ENCODE measurements around the gene SPEN. TPM values are rescaled to one million over a fixed set of nuclear protein-coding genes. Genes with fewer than 3 reads are reported as not detected.

The SPEN gene
- total and polyA plus RNA-seq, 2 of the 4 experiments (the other 2 are of a cell fraction), result 7.6 to 15.8 TPM

DNA sequence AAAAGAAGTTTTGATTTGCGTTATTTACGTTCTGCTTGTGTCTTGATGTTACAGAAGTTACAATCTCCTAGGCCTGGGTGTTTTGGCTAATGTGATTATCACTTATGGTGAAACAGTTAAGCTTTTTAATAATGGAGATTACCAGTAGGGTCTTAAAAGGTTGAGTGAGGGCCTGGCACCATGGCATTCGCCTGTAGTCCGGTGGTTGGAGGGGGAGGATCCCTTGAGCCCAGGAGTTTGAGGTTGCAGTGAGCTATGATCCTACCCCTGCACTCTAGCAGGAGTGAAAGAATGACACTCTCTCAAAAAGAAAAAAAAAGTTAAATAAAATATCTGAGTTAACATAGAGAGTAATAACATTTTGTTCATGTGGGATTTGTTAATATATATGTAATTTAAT lies 8.8 kb upstream of the SPEN start:
- H3K18ac ChIP-seq (ENCODE audit: low read depth, low read length), result no peak overlapping the region
- no peaks in the 10 kb centered on the region for H3K27me3 ChIP-seq (ENCODE audit: control insufficient read depth, insufficient read depth, low read length)
- H4K5ac ChIP-seq (ENCODE audit: low read depth, low read length), result no peak overlapping the region
- ChIA-PET CTCF (no interaction called here), POLR2A (ENCODE audit: unreplicated experiment) (no interaction called here)
- H3K79me1 ChIP-seq (ENCODE audit: low read depth in 1 of 2, low read length in 2 of 2), result peaks cover 0 to 7% of the 10 kb centered on the region in 2 experiments; a peak in 2 of 4 replicates
- no peak for TF ChIP-seq FOS (IDR thresholded peaks at IDR 0.05; ENCODE audit: low read depth, low read length)
- TF ChIP-seq, protein P1, sequence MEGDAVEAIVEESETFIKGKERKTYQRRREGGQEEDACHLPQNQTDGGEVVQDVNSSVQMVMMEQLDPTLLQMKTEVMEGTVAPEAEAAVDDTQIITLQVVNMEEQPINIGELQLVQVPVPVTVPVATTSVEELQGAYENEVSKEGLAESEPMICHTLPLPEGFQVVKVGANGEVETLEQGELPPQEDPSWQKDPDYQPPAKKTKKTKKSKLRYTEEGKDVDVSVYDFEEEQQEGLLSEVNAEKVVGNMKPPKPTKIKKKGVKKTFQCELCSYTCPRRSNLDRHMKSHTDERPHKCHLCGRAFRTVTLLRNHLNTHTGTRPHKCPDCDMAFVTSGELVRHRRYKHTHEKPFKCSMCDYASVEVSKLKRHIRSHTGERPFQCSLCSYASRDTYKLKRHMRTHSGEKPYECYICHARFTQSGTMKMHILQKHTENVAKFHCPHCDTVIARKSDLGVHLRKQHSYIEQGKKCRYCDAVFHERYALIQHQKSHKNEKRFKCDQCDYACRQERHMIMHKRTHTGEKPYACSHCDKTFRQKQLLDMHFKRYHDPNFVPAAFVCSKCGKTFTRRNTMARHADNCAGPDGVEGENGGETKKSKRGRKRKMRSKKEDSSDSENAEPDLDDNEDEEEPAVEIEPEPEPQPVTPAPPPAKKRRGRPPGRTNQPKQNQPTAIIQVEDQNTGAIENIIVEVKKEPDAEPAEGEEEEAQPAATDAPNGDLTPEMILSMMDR (conservative IDR thresholded peaks at IDR 0.05; ENCODE audit: low read depth, low read length), result no peak
- TF ChIP-seq, protein P2, sequence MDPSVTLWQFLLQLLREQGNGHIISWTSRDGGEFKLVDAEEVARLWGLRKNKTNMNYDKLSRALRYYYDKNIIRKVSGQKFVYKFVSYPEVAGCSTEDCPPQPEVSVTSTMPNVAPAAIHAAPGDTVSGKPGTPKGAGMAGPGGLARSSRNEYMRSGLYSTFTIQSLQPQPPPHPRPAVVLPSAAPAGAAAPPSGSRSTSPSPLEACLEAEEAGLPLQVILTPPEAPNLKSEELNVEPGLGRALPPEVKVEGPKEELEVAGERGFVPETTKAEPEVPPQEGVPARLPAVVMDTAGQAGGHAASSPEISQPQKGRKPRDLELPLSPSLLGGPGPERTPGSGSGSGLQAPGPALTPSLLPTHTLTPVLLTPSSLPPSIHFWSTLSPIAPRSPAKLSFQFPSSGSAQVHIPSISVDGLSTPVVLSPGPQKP (IDR thresholded peaks at IDR 0.05; ENCODE audit: borderline replicate concordance, low read depth, low read length), result no peak
- TF ChIP-seq RFX5 (IDR thresholded peaks at IDR 0.05; ENCODE audit: low read depth, low read length), result no peak
- no peak for TF ChIP-seq CHD1 (IDR thresholded peaks at IDR 0.05; ENCODE audit: low read depth, low read length)
- TF ChIP-seq BHLHE40 (IDR thresholded peaks at IDR 0.05; ENCODE audit: low read depth, low read length), result no peak
- no peak for TF ChIP-seq MAFK (IDR thresholded peaks at IDR 0.05; ENCODE audit: low read depth, low read length)
- TF ChIP-seq NFE2L2 (IDR thresholded peaks at IDR 0.05; ENCODE audit: low read depth, low read length), result no peak
- TF ChIP-seq RCOR1 (IDR thresholded peaks at IDR 0.05; ENCODE audit: insufficient replicate concordance, low read length), result no peak
- no peak for TF ChIP-seq CEBPB (IDR thresholded peaks at IDR 0.05; ENCODE audit: low read depth, low read length)
- TF ChIP-seq RAD21 (IDR thresholded peaks at IDR 0.05; ENCODE audit: low read length), result no peak
- TF ChIP-seq, protein P3, sequence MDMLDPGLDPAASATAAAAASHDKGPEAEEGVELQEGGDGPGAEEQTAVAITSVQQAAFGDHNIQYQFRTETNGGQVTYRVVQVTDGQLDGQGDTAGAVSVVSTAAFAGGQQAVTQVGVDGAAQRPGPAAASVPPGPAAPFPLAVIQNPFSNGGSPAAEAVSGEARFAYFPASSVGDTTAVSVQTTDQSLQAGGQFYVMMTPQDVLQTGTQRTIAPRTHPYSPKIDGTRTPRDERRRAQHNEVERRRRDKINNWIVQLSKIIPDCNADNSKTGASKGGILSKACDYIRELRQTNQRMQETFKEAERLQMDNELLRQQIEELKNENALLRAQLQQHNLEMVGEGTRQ (IDR thresholded peaks at IDR 0.05; ENCODE audit: low read depth, low read length), result no peak
- H2AK5ac ChIP-seq (ENCODE audit: low read depth, low read length), result no peak overlapping the region
- H3K4me1 ChIP-seq (ENCODE audit: control insufficient read depth, insufficient read depth, low read length), result no peaks in the 10 kb centered on the region
- DNase-seq (no peak), ATAC-seq (ENCODE audit: low read depth) (no peak)
- H3K9ac ChIP-seq (ENCODE audit: low read depth, low read length), result no peak overlapping the region
- in situ Hi-C loops (cut with MboI; ENCODE audit: low sequenced_read_pairs) (no loop called here), dilution Hi-C loops (cut with HindIII; ENCODE audit: low sequenced_read_pairs, unreplicated experiment) (no loop called here), intact Hi-C loops (cut with micrococcal nuclease) (no loop called here)
- no peak overlapping the region for H3K23ac ChIP-seq (ENCODE audit: low read depth, low read length)
- no peaks in the 10 kb centered on the region for H3K9me1 ChIP-seq (ENCODE audit: insufficient read depth, low read length)
- no peak overlapping the region for H3K56ac ChIP-seq (ENCODE audit: extremely low read depth, insufficient read depth, low read length)
- no peaks in the 10 kb centered on the region for H4K20me1 ChIP-seq (ENCODE audit: insufficient read depth, low read length)
- BruUV-seq (replicated peaks), result no TSS peak
- no peak overlapping the region for H4K91ac ChIP-seq (ENCODE audit: insufficient read depth, low read depth, low read length)
- WGBS, 2 experiments (ENCODE audit: extremely low coverage in 2 of 2, insufficient read length in 1 of 2), result no CpG with 5 or more reads among the region's 4 CpGs
- H3K4ac ChIP-seq (ENCODE audit: low read depth, low read length), result no peak overlapping the region
- H3K36me3 ChIP-seq (ENCODE audit: control insufficient read depth, insufficient read depth, low read length), result no peaks in the 10 kb centered on the region
- H2BK120ac ChIP-seq (ENCODE audit: low read depth, low read length), result no peak overlapping the region
- H3K27ac ChIP-seq (ENCODE audit: insufficient read depth, low read length), result no peak overlapping the region
- H2AFZ ChIP-seq (replicated peaks; ENCODE audit: low read length, poor library complexity), result no peak overlapping the region
- H2BK5ac ChIP-seq (ENCODE audit: low read depth, low read length, poor library complexity, severe bottlenecking), result no peak overlapping the region
- no peak overlapping the region for H3K4me2 ChIP-seq (ENCODE audit: low read depth, low read length)
- no peak overlapping the region for H4K8ac ChIP-seq (ENCODE audit: low read depth in 2 of 2, low read length in 2 of 2)
- H3K14ac ChIP-seq (replicated peaks; ENCODE audit: low read depth, low read length), result no peak overlapping the region
- no peak overlapping the region for H2BK20ac ChIP-seq (ENCODE audit: low read depth, low read length)
- H3K4me3 ChIP-seq (ENCODE audit: insufficient read depth, low read depth, low read length), result no peak overlapping the region
- H2AK9ac ChIP-seq (replicated peaks; ENCODE audit: low read depth, low read length, poor library complexity), result no peak overlapping the region
- H2BK15ac ChIP-seq (ENCODE audit: low read depth, low read length), result no peak overlapping the region
- no peaks in the 10 kb centered on the region for H3K9me3 ChIP-seq (ENCODE audit: control insufficient read depth, insufficient read depth, low read length)
